Measurements from ENCODE around the gene TMEM245. TPM values are rescaled to one million over a fixed set of nuclear protein-coding genes. Genes with fewer than 3 reads are reported as not detected.

TMEM245 gene
- 11.5 TPM for polyA plus RNA-seq (2012; ENCODE audit: insufficient read depth, insufficient read length, low read depth)

GRCh38 chr9:109119439-109120203 lies at the start of gene TMEM245:
TMEM245 (minus strand) TSS chr9:109119947; CDS start chr9:109119913, 34 bp downstream.
- TF ChIP-seq CTCF (IDR thresholded peaks at IDR 0.05; ENCODE audit: low read depth, low read length) = no peak
- DNase-seq = peak; percentile 97
- H3K36me3 ChIP-seq = no peaks in the 10 kb centered on the region
- H3K4me1 ChIP-seq = peaks cover 3% of the 10 kb centered on the region; the same call in 1 of the 2 replicates
- no peaks in the 10 kb centered on the region for H3K27me3 ChIP-seq
- no peaks in the 10 kb centered on the region for H3K9me3 ChIP-seq
- peak within 1 kb of the TSS; percentile 89 for H3K4me3 ChIP-seq (ENCODE audit: low read depth, low read length)

- no peak for DNase-seq
- Histone ChIP-seq H3K4me3 (ENCODE audit: low read depth, low read length) (no peak overlapping the region), H3K36me3 (no peaks in the 10 kb centered on the region), H3K4me1 (no peaks in the 10 kb centered on the region), H3K9me3 (no peaks in the 10 kb centered on the region), H3K27me3 (peaks cover 22% of the 10 kb centered on the region)
- no peak for TF ChIP-seq CTCF (IDR thresholded peaks at IDR 0.05; ENCODE audit: low read depth, low read length)
Measured at GRCh38 chr9:109168170-109168569, 48.4 kb upstream of the TMEM245 start.

GRCh38 chr9:109167716-109168115 lies 48.0 kb upstream of the TMEM245 start:
- no peaks in the 10 kb centered on the region for H3K36me3 ChIP-seq
- no peaks in the 10 kb centered on the region for H3K9me3 ChIP-seq
- H3K4me3 ChIP-seq (ENCODE audit: low read depth, low read length) = no peak overlapping the region
- no peak for DNase-seq
- TF ChIP-seq CTCF (IDR thresholded peaks at IDR 0.05; ENCODE audit: low read depth, low read length) = no peak
- H3K27me3 ChIP-seq = peaks cover 22% of the 10 kb centered on the region
- H3K4me1 ChIP-seq = no peaks in the 10 kb centered on the region

- TF ChIP-seq CTCF (IDR thresholded peaks at IDR 0.05; ENCODE audit: low read depth, low read length) = no peak
- peaks cover 22% of the 10 kb centered on the region for H3K27me3 ChIP-seq
- no peak within 1 kb of the TSS for H3K4me3 ChIP-seq (ENCODE audit: low read depth, low read length)
- H3K9me3 ChIP-seq = no peaks in the 10 kb centered on the region
- no peaks in the 10 kb centered on the region for H3K4me1 ChIP-seq
- H3K36me3 ChIP-seq = no peaks in the 10 kb centered on the region
- no peak for DNase-seq
Measured at GRCh38 chr9:109166771-109167601, 47.2 kb upstream of the TMEM245 start, which contains the start of gene FRRS1L. FRRS1L (minus strand) TSS chr9:109167249; CDS start chr9:109167138, 111 bp downstream.

- Histone ChIP-seq H3K9me3 (no peaks in the 10 kb centered on the region), H3K27me3 (peaks cover 22% of the 10 kb centered on the region), H3K36me3 (no peaks in the 10 kb centered on the region), H3K4me3 (ENCODE audit: low read depth, low read length) (no peak overlapping the region), H3K4me1 (no peaks in the 10 kb centered on the region)
- no peak for TF ChIP-seq CTCF (IDR thresholded peaks at IDR 0.05; ENCODE audit: low read depth, low read length)
- DNase-seq = no peak
Measured at GRCh38 chr9:109166171-109166770, 46.5 kb upstream of the TMEM245 start.

Data from BE2C (cell line).